ENCODE results near the gene LRP1B. TPM values are rescaled to one million over a fixed set of nuclear protein-coding genes. Genes with fewer than 3 reads are reported as not detected.

Gene LRP1B
- polyA plus RNA-seq, 1 donor from 2014 or later: 12.7 TPM

GRCh38 chr2:141557329-141558095, 573.3 kb downstream of the LRP1B start:
- no peaks in the 10 kb centered on the region for H3K9me3 ChIP-seq (ENCODE audit: low read length)
- no peak overlapping the region for H3K9ac ChIP-seq (ENCODE audit: low read length)
- H2AFZ ChIP-seq (ENCODE audit: low read depth, low read length): no peak overlapping the region
- no peaks in the 10 kb centered on the region for H3K27me3 ChIP-seq (ENCODE audit: insufficient read depth, low read depth, low read length)
- no peaks in the 10 kb centered on the region for H3K36me3 ChIP-seq (ENCODE audit: insufficient read depth, low read length)
- no peaks in the 10 kb centered on the region for H4K20me1 ChIP-seq (ENCODE audit: insufficient read depth)
- TF ChIP-seq MXI1 (conservative IDR thresholded peaks at IDR 0.05; ENCODE audit: poor library complexity, severe bottlenecking): no peak
- no peak for TF ChIP-seq CTCF (IDR thresholded peaks at IDR 0.05; ENCODE audit: poor library complexity, severe bottlenecking)
- no peak for TF ChIP-seq RAD21 (conservative IDR thresholded peaks at IDR 0.05)
- no peak for TF ChIP-seq POLR2AphosphoS5 (IDR thresholded peaks at IDR 0.05)
- TF ChIP-seq EP300 (conservative IDR thresholded peaks at IDR 0.05; ENCODE audit: poor library complexity, severe bottlenecking): no peak
- TF ChIP-seq TAF1 (IDR thresholded peaks at IDR 0.05; ENCODE audit: low read depth): no peak
- no peak for TF ChIP-seq EZH2 (IDR thresholded peaks at IDR 0.05; ENCODE audit: borderline replicate concordance, insufficient read depth, low read length, poor library complexity, severe bottlenecking)
- TF ChIP-seq SMC3 (conservative IDR thresholded peaks at IDR 0.05; ENCODE audit: poor library complexity): no peak
- TF ChIP-seq REST (IDR thresholded peaks at IDR 0.05; ENCODE audit: borderline replicate concordance): no peak
- no peaks in the 10 kb centered on the region for H3F3A ChIP-seq (ENCODE audit: insufficient read depth, low read length, poor library complexity, severe bottlenecking)
- no peak overlapping the region for H3K4me2 ChIP-seq (ENCODE audit: low read length)
- H3K27ac ChIP-seq (ENCODE audit: low read length): no peak overlapping the region
- no peaks in the 10 kb centered on the region for H3K9me2 ChIP-seq (ENCODE audit: insufficient read depth, low read length)
- H3K79me2 ChIP-seq (replicated peaks; ENCODE audit: insufficient read depth, low read length): no peaks in the 10 kb centered on the region
- H3K4me3 ChIP-seq (ENCODE audit: low read length): no peak overlapping the region

GRCh38 chr2:141555876-141556470, 574.8 kb downstream of the LRP1B start:
- no peaks in the 10 kb centered on the region for H3K36me3 ChIP-seq (ENCODE audit: insufficient read depth, low read length)
- no peaks in the 10 kb centered on the region for H3K27me3 ChIP-seq (ENCODE audit: insufficient read depth, low read depth, low read length)
- TF ChIP-seq RAD21 (conservative IDR thresholded peaks at IDR 0.05) (no peak), SMC3 (conservative IDR thresholded peaks at IDR 0.05; ENCODE audit: poor library complexity) (no peak), EZH2 (IDR thresholded peaks at IDR 0.05; ENCODE audit: borderline replicate concordance, insufficient read depth, low read length, poor library complexity, severe bottlenecking) (no peak), TAF1 (IDR thresholded peaks at IDR 0.05; ENCODE audit: low read depth) (no peak), CTCF (IDR thresholded peaks at IDR 0.05; ENCODE audit: poor library complexity, severe bottlenecking) (no peak), EP300 (conservative IDR thresholded peaks at IDR 0.05; ENCODE audit: poor library complexity, severe bottlenecking) (no peak), POLR2AphosphoS5 (IDR thresholded peaks at IDR 0.05) (no peak), REST (IDR thresholded peaks at IDR 0.05; ENCODE audit: borderline replicate concordance) (no peak), MXI1 (conservative IDR thresholded peaks at IDR 0.05; ENCODE audit: poor library complexity, severe bottlenecking) (no peak)
- no peak overlapping the region for H3K27ac ChIP-seq (ENCODE audit: low read length)
- no peak overlapping the region for H3K4me3 ChIP-seq (ENCODE audit: low read length)
- H3K9me3 ChIP-seq (ENCODE audit: low read length): no peaks in the 10 kb centered on the region
- H3K4me2 ChIP-seq (ENCODE audit: low read length): no peak overlapping the region
- no peaks in the 10 kb centered on the region for H3K9me2 ChIP-seq (ENCODE audit: insufficient read depth, low read length)
- no peaks in the 10 kb centered on the region for H4K20me1 ChIP-seq (ENCODE audit: insufficient read depth)
- H2AFZ ChIP-seq (ENCODE audit: low read depth, low read length): no peak overlapping the region
- H3K9ac ChIP-seq (ENCODE audit: low read length): no peak overlapping the region
- no peaks in the 10 kb centered on the region for H3K79me2 ChIP-seq (replicated peaks; ENCODE audit: insufficient read depth, low read length)
- no peaks in the 10 kb centered on the region for H3F3A ChIP-seq (ENCODE audit: insufficient read depth, low read length, poor library complexity, severe bottlenecking)

All from neural cell (in vitro differentiated cells).